OCI-LY7 (cell line): ENCODE data around the gene TMPRSS11F. TPM values are rescaled to one million over a fixed set of nuclear protein-coding genes. Genes with fewer than 3 reads are reported as not detected.

ENCODE experiments used
- BruUV-seq: library from RNA; stranded (reverse); fragments of 400-500 nt; replicated peaks from 2 replicates; lab custom pipeline; 2021; lab: Mats Ljungman, UMichigan
- CTCF ChIA-PET: fragments of 300-600 bp; sonication (Branson Sonifier 250); formaldehyde crosslinking; loops from one replicate; lab custom pipeline; 2022; ENCODE audit warnings: antibody characterized with exemption; ENCODE audit not compliant: unreplicated experiment; lab: Charles Lee
- POLR2A ChIA-PET: fragments of 300-600 bp; sonication (Branson Sonifier 250); formaldehyde crosslinking; loops from one replicate; lab custom pipeline; 2022; ENCODE audit warnings: antibody characterized with exemption; lab: Charles Lee
- DNase-seq: peaks from one replicate; pipeline ENCODE4 v3.0.0-alpha.2; 2015; ENCODE audit warnings: low spot score
- H2AFZ ChIP-seq: fragments of 200-600 bp; sonication (generic), shearing (Covaris generic); 2 replicates; pipeline ENCODE4 v1.6.1; 2014; ENCODE audit warnings: mild to moderate bottlenecking, antibody characterized with exemption, low read length, moderate library complexity
- H3K27ac ChIP-seq: fragments of 200-600 bp; sonication (generic); 2 replicates; pipeline ENCODE4 v1.5.1; 2014; ENCODE audit warnings: mixed run types, low read depth, mild to moderate bottlenecking, moderate library complexity, low read length, inconsistent platforms; ENCODE audit not compliant: poor library complexity, severe bottlenecking
- H3K36me3 ChIP-seq: fragments of 200-600 bp; sonication (generic); 2 replicates; pipeline ENCODE4 v1.6.1; 2014; ENCODE audit warnings: mild to moderate bottlenecking, antibody characterized with exemption, low read length, moderate library complexity, mixed read lengths; ENCODE audit not compliant: insufficient read depth
- H3K4me1 ChIP-seq: fragments of 200-600 bp; sonication (generic); 2 replicates; pipeline ENCODE4 v1.5.1; 2014; ENCODE audit warnings: mild to moderate bottlenecking, low read length; ENCODE audit not compliant: insufficient read depth, poor library complexity, severe bottlenecking
- H3K4me2 ChIP-seq: fragments of 200-600 bp; sonication (generic); 2 replicates; pipeline ENCODE4 v1.6.1; 2014; ENCODE audit warnings: mild to moderate bottlenecking, low read length
- H3K4me3 ChIP-seq: fragments of 200-600 bp; sonication (generic); 2 replicates; pipeline ENCODE4 v1.5.1; 2014; ENCODE audit warnings: mild to moderate bottlenecking, low read depth, low read length; ENCODE audit not compliant: poor library complexity, severe bottlenecking
- H3K79me2 ChIP-seq: fragments of 200-600 bp; sonication (generic); 2 replicates; pipeline ENCODE4 v1.6.1; 2016; ENCODE audit warnings: low read depth, mild to moderate bottlenecking, low read length, moderate library complexity, mixed read lengths; ENCODE audit not compliant: insufficient read depth
- H3K9me2 ChIP-seq: fragments of 200-600 bp; sonication (generic); 2 replicates; pipeline ENCODE4 v1.6.1; 2016; ENCODE audit warnings: mild to moderate bottlenecking, low read length, mixed read lengths; ENCODE audit not compliant: insufficient read depth
- H3K9me3 ChIP-seq: fragments of 200-600 bp; sonication (generic); 2 replicates; pipeline ENCODE4 v1.6.1; 2014; ENCODE audit warnings: mild to moderate bottlenecking, mixed run types, low read length, mixed read lengths
- H4K20me1 ChIP-seq: fragments of 200-600 bp; sonication (generic); 2 replicates; pipeline ENCODE4 v1.6.1; 2014; ENCODE audit warnings: mild to moderate bottlenecking, antibody characterized with exemption, low read length, moderate library complexity, mixed read lengths; ENCODE audit not compliant: insufficient read depth
- EZH2phosphoT487 ChIP-seq: fragments of 200-600 bp; sonication (generic); IDR thresholded peaks from 2 replicates; pipeline ENCODE4 v1.6.1; 2018; ENCODE audit warnings: low read depth, borderline replicate concordance, mild to moderate bottlenecking, mixed run types, antibody characterized with exemption, low read length, moderate library complexity, mixed read lengths
- intact Hi-C: fragments of 100-400 bp; cut with micrococcal nuclease; formaldehyde crosslinking; loops from one replicate; pipeline ENCODE4 v1.10.0; 2022; ENCODE audit not compliant: unreplicated experiment
- total RNA-seq, 2 experiments: library from RNA; depleted of rRNA in 1 of 2; stranded (reverse); fragments of >200 nt in 1 of 2; shearing (Covaris generic) in 1 of 2; gene quantifications; 2 replicates each; pipeline ENCODE4 v1.2.3, GENCODE V29; 2014 to 2022
- TF ChIP-seq, protein P1 (sequence below): fragments of 200-600 bp; sonication (generic); conservative IDR thresholded peaks from 2 replicates; pipeline ENCODE4 v1.5.1; 2014; ENCODE audit warnings: mild to moderate bottlenecking, antibody characterized with exemption, low read length, moderate library complexity, mixed read lengths

The TMPRSS11F gene
- total RNA-seq, 2 experiments from 2014 or later = not detected

DNA sequence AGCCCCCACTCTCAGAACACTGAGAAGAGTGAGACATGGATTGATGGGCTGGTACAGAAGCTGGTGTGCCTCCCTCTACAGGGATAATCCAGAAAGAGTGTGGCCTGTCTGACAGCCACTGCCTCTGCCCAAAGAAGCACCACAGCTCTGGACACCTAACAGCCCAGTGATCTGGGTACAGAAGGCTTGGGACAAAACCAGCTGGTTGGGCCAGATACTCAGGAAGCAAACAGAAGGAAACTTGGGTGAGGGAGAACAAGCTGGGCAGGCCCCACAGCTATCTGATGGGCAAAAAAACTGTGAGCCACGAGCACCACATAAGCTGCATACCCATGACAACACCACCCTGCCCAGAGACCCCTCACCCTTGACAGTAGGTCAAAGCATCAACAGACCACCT, 46.9 kb downstream of the TMPRSS11F start:
- Histone ChIP-seq H4K20me1 (no peaks in the 10 kb centered on the region), H3K4me3 (no peak overlapping the region), H3K4me2 (no peak overlapping the region), H3K27ac (no peak overlapping the region), H3K9me3 (no peaks in the 10 kb centered on the region), H2AFZ (no peak overlapping the region), H3K79me2 (no peaks in the 10 kb centered on the region), H3K4me1 (no peaks in the 10 kb centered on the region), H3K9me2 (no peaks in the 10 kb centered on the region), H3K36me3 (no peaks in the 10 kb centered on the region)
- TF ChIP-seq, protein P1, sequence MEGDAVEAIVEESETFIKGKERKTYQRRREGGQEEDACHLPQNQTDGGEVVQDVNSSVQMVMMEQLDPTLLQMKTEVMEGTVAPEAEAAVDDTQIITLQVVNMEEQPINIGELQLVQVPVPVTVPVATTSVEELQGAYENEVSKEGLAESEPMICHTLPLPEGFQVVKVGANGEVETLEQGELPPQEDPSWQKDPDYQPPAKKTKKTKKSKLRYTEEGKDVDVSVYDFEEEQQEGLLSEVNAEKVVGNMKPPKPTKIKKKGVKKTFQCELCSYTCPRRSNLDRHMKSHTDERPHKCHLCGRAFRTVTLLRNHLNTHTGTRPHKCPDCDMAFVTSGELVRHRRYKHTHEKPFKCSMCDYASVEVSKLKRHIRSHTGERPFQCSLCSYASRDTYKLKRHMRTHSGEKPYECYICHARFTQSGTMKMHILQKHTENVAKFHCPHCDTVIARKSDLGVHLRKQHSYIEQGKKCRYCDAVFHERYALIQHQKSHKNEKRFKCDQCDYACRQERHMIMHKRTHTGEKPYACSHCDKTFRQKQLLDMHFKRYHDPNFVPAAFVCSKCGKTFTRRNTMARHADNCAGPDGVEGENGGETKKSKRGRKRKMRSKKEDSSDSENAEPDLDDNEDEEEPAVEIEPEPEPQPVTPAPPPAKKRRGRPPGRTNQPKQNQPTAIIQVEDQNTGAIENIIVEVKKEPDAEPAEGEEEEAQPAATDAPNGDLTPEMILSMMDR = no peak
- TF ChIP-seq EZH2phosphoT487 = no peak
- ChIA-PET POLR2A (no interaction called here), CTCF (no interaction called here)
- DNase-seq = no peak
- no TSS peak for BruUV-seq
- intact Hi-C loops = no loop called here

- ChIA-PET CTCF (no interaction called here), POLR2A (interaction anchor here (1.3 kb wide), 1 partner anchor 12 kb away, joined by 5 read pairs; no protein-coding TSS in a partner anchor)
- H2AFZ ChIP-seq = no peak overlapping the region
- no peak for DNase-seq
- no peak overlapping the region for H3K27ac ChIP-seq
- TF ChIP-seq, protein P1 = no peak
- no peak for TF ChIP-seq EZH2phosphoT487
- H3K4me1 ChIP-seq = no peaks in the 10 kb centered on the region
- BruUV-seq = no TSS peak
- H3K4me3 ChIP-seq = no peak overlapping the region
- intact Hi-C loops = no loop called here
- no peaks in the 10 kb centered on the region for H3K9me2 ChIP-seq
- no peaks in the 10 kb centered on the region for H4K20me1 ChIP-seq
- no peaks in the 10 kb centered on the region for H3K36me3 ChIP-seq
- H3K79me2 ChIP-seq = no peaks in the 10 kb centered on the region
- H3K9me3 ChIP-seq = no peaks in the 10 kb centered on the region
- H3K4me2 ChIP-seq = no peak overlapping the region
These were observed 49.7 kb downstream of the TMPRSS11F start for GRCh38 chr4:68079928-68080327.

DNA sequence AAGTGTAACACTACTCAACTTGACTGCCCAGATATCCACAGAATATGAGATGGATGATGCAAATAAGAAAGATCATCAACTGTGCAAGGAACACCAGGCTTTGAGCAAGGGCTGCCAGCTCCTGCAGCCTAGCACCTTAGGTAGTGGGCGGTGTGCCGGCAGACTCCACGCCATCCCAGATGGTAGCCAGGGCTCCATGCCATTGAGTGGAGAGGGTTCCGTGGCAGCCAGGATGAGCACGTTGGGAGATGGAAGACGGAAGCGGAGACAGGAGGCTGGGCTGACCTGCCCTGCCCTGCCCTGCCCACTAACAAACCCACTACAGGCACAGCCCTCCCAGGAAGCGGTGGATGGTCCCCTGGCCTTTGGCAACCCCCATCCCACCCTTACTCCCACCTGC, 51.9 kb downstream of the TMPRSS11F start:
- Histone ChIP-seq H3K27ac (no peak overlapping the region), H4K20me1 (no peaks in the 10 kb centered on the region), H3K36me3 (no peaks in the 10 kb centered on the region), H3K79me2 (no peaks in the 10 kb centered on the region), H3K9me2 (no peaks in the 10 kb centered on the region), H2AFZ (no peak overlapping the region), H3K9me3 (no peaks in the 10 kb centered on the region), H3K4me2 (no peak overlapping the region), H3K4me1 (no peaks in the 10 kb centered on the region), H3K4me3 (no peak overlapping the region)
- no peak for DNase-seq
- ChIA-PET CTCF (no interaction called here), POLR2A (no interaction called here)
- BruUV-seq = no TSS peak
- TF ChIP-seq EZH2phosphoT487 = no peak
- TF ChIP-seq, protein P1 = no peak
- intact Hi-C loops = no loop called here
